Measurements from ENCODE around the gene LDHB.
"Not testable (repeated sequence)": the region's sequence is repeated elsewhere in the genome, so short reads cannot be mapped to it uniquely, and the experiment has no call there.

The LDHB gene

DNA sequence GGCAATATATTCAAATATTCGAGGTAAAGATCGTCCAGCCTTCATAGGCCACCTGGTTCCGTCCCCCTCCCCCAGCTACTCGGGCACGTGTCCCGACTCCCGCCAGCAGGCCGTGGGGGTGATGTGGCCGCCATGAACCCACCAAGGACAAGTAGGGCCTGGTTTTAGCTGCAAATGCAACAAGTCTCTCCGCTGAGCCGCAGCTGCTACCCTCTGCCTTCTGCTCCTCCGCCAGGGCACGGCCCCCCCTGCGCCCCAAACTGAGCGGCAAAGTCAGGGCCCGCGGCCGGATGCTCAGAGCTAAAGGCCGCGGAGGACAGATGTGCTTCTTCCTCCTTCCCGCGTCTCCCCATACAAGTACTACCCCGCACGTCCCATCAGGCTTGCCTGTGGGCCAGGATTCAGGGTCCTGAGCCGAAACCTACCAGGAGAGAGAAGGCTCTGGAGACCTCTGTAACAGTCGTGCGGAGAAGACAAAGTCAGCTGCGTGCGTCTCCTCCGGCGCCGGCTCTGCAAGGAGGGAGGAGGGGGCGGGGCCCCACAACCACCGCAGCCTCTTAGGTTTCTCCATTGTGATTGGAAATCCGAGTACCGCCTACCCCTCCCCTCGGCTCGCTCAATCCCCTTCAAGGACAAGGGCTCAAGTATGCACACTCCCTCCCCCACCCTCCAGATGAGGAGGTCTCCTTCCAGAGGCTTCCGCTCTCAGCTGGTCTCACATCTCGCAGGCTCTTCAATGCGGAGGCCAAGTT is at the start of gene LDHB:
Gene LDHB (minus strand): TSS at position 517 of the 752 bp plus-strand sequence. CDS start 3,171 bp downstream, outside the sequence.
- DNase-seq (ENCODE audit: low read depth) = peak; percentile 88

DNA sequence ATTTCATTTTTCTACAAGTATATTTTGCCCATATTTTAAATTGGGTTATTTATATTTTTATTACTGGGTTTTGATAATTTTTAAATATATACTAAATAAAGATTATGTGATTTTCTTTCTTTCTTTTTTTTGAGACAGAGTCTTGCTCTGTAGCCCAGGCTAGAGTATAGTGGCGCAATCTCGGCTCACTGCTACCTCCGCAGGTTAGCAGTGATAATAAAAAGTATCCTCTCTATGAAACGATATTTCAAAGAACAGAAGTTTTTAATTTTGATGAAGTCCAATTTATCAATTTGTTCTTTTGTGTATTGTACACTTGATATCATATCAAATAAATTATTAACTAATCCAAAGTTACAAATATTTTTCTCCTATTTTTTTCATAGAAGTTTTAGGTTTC is 47.2 kb upstream of the LDHB start:
- DNase-seq (ENCODE audit: low read depth) = no peak

- DNase-seq (ENCODE audit: low read depth) = no peak
Measured at GRCh38 chr12:21699851-21700250, 42.2 kb upstream of the LDHB start.

- DNase-seq (ENCODE audit: low read depth) = no peak
Measured at GRCh38 chr12:21697904-21698630, 40.4 kb upstream of the LDHB start.

- no peak for DNase-seq (ENCODE audit: low read depth)
Measured at GRCh38 chr12:21696625-21697024, 39.0 kb upstream of the LDHB start.

- DNase-seq (ENCODE audit: low read depth) = no peak
Measured at GRCh38 chr12:21695986-21696385, 38.3 kb upstream of the LDHB start.

DNA sequence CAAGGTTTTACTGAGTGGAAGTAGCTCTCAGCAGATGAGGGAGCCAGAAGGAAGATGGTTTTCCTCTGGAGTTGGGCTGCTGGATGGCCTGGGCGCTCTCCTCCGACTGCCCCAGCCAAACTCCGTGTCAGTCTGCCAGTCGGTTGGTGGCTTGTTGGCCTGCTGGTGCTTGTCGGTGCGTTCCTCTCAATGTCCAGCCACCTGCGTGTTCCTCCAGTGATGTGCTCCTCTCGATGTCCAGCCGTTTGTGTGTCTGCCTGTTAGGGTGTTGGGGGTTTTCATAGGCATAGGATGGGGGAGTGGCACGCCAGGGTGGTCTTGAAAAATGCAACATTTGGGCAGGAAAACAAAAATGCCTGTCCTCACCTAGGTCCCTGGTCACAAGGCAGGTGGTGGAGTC is 37.0 kb upstream of the LDHB start:
- no peak for DNase-seq (ENCODE audit: low read depth)

DNA sequence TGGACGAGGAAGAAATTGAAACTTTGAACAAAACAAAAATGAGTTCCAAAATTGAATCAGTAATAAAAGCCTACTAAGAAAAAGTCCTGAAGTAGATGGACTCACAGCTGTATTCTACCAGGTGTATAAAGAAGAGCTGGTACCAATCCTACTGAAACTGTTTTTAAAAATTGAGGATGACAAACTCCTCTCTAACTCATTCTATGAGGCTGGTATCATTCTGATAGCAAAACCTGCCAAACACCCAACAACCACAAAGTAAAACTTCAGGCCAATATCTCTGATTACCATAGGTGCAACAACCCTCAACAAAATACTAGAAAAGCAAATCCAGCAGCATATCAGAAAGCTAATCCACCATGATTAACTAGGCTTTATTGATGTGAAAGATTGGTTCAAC is 33.9 kb upstream of the LDHB start:
- DNase-seq (ENCODE audit: low read depth) = no peak

GRCh38 chr12:21690704-21691368 is 33.2 kb upstream of the LDHB start:
- no peak for DNase-seq (ENCODE audit: low read depth)

GRCh38 chr12:21683115-21683514 is 25.5 kb upstream of the LDHB start:
- no peak for DNase-seq (ENCODE audit: low read depth)

GRCh38 chr12:21678959-21679358 is 21.3 kb upstream of the LDHB start:
- DNase-seq (ENCODE audit: low read depth) = no peak

- no peak for DNase-seq (ENCODE audit: low read depth)
Measured at GRCh38 chr12:21677622-21678277, 20.1 kb upstream of the LDHB start.

DNA sequence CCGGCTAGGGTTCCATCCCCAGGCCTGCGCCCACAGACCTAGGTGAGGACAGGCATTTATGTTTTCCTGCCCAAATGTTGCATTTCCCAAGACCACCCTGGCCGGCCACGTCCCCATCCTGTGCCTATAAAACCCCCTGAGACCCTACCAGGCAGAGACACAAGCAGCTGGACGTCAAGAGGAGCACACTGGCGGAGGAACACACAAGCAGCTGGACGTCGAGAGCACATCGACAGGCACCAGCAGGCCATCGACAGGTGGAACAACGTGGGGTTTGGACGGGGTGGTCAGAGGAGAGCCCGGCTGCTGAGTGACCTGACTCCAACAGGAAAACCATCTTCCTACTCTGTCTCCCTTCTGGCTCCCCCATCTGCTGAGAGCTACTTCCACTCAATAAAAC is 19.6 kb upstream of the LDHB start:
- DNase-seq (ENCODE audit: low read depth) = no peak

DNA sequence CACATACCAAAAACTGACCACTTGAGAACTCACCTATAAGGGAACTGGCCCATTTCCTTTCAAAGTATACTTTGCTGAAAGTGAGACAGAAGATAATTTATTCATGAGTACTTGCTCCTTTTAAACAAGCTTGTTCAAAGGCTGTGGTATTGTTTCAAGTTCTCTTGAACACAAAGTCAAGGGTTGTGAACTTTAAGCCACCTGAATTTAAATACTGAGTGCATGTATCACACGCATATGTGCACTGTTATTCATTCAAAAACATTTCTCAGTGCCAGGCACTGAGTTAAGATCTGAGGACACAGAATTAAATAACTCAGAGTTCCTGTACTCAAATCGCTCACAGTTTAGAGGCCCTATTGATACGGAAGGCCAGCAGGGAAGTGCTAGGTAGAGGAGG is 19.1 kb upstream of the LDHB start:
- no peak for DNase-seq (ENCODE audit: low read depth)

DNA sequence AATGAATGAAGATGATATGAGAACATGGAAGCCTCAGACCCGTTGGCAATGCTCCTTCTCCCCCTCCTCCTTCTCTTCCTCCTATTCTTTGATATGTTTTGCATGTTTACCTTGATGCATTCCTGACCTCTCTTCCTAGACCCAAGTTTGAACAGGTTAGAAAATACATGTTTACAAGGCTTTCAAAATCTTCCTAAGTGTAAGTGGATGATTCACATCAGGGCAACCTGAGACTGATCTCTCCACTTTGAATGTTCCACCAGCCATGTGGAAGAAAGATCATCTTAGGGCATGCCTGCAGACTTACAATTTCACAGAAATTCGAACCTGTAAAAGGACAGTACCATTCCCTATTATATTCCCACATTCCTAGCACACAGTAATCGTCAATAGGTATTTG is 18.0 kb upstream of the LDHB start:
- DNase-seq (ENCODE audit: low read depth) = no peak

- DNase-seq (ENCODE audit: low read depth) = no peak
Measured at GRCh38 chr12:21675096-21675495, 17.5 kb upstream of the LDHB start.

DNA sequence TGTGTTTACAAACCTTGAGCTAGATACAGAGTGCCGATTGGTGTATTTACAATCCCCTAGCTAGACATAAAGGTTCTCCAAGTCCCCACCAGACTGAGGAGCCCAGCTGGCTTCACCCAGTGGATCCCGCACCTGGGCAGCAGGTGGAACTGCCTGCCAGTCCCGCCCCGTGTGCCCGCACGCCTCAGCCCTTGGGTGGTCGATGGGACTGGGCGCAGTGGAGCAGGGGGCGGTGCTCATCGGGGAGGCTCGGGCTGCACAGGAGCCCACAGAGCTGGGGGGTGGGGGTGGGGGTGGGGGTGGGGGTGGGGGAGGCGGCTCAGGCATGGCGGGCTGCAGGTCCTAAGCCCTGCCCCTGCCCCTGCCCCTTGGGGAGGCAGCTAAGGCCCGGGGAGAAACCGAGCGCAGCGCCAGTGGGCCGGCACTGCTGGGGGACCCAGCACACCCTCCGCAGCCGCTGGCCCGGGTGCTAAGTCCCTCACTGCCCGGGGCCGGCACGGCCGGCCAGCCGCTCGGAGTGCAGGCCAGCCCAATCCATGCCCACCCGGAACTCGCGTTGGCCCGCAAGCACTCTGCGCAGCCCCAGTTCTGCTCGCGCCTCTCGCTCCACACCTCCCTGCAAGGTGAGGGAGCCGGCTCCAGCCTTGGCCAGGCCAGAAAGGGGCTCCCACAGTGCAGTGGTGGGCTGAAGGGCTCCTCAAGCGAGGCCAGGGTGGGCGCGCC is 16.3 kb upstream of the LDHB start:
- DNase-seq (ENCODE audit: low read depth) = not testable (repeated sequence)

- no peak for DNase-seq (ENCODE audit: low read depth)
Measured at GRCh38 chr12:21672146-21672545, 14.5 kb upstream of the LDHB start.

- no peak for DNase-seq (ENCODE audit: low read depth)
Measured at GRCh38 chr12:21666722-21667121, 9.1 kb upstream of the LDHB start.

- DNase-seq (ENCODE audit: low read depth) = no peak
Measured at GRCh38 chr12:21665816-21666215, 8.2 kb upstream of the LDHB start.

DNA sequence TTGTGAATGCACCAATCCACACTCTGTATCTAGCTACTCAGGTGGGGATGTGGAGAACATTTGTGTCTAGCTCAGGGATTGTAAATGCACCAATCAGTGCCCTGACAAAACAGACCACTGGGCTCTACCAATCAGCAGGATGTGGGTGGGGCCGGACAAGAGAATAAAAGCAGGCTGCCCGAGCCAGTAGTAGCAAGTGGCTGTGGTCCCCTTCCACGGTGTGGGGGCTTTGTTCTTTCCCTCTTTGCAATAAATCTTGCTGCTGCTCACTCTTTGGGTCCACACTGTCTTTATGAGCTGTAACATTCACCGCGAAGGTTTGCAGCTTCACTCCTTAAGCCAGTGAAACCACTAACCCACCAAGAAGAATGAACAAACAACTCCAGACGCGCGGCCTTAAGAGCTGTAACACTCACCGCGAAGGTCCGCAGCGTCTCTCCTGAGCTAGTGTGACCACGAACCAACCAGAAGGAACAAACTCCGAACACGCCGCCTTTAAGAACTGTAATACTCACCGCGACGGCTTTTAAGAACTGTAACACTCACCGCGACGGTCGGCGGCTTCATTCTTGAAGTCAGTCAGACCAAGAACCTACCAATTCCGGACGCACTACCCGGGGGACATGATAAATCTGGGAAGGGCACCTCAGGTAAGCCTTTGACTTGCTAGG is 4.6 kb upstream of the LDHB start:
- no peak for DNase-seq (ENCODE audit: low read depth)

Data from T-helper 22 cell (primary cell).